Measurements from ENCODE around the gene ODAPH. TPM values are rescaled to one million over a fixed set of nuclear protein-coding genes. Genes with fewer than 3 reads are reported as not detected.
A peak's percentile ranks its signal among the peaks of the same experiment; 100 is the strongest.
"Not testable (repeated sequence)": the region's sequence is repeated elsewhere in the genome, so short reads cannot be mapped to it uniquely, and the experiment has no call there.

ODAPH gene
- not detected for total RNA-seq (2021; fragmentation: NEBNext Ultra II Directional; extraction: Animal tissue kit (Norgen Biotek cat#: 25700))
- long read RNA-seq: 0 reads

- peak; percentile 55 for DNase-seq
- Mint-ChIP-seq H3K9me3 (no peaks in the 10 kb centered on the region), H3K27ac (no peak within 1 kb of the TSS), H3K4me3 (no peak within 1 kb of the TSS; the same call in 1 of the 2 replicates), H3K36me3 (ENCODE audit: low read depth) (no peaks in the 10 kb centered on the region), H3K4me1 (ENCODE audit: low read depth) (peaks cover 14% of the 10 kb centered on the region), H3K27me3 (ENCODE audit: insufficient read depth) (peaks cover 13% of the 10 kb centered on the region)
- peak; percentile 37; the same call in 1 of the 2 replicates for TF ChIP-seq CTCF (IDR thresholded peaks at IDR 0.05)
These were observed at the start of gene ODAPH for GRCh38 chr4:75555294-75556164. TSS of gene ODAPH (plus strand) at chr4:75556066. CDS start at chr4:75556083, 17 bp downstream.

DNA sequence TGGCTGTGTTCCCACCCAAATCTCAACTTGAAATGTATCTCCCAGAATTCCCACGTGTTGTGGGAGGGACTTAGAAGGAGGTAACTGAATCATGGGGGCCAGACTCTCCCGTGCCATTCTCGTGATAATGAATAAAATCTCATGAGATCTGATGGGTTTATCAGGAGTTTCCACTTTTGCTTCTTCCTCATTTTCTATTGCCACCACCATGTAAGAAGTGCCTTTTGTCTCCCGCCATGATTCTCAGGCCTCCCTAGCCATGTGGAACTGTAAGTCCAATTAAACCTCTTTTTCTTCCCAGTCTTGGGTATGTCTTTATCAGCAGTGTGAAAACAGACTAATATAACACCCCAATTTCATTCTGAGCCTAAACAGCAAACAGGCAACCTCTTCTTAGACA lies 46.3 kb upstream of the ODAPH start:
- not testable (repeated sequence) for H3K27ac Mint-ChIP-seq; H3K27me3 Mint-ChIP-seq (ENCODE audit: insufficient read depth); DNase-seq; H3K4me3 Mint-ChIP-seq; H3K9me3 Mint-ChIP-seq; H3K4me1 Mint-ChIP-seq (ENCODE audit: low read depth)
- H3K36me3 Mint-ChIP-seq (ENCODE audit: low read depth): peaks cover 51% of the 10 kb centered on the region

DNA sequence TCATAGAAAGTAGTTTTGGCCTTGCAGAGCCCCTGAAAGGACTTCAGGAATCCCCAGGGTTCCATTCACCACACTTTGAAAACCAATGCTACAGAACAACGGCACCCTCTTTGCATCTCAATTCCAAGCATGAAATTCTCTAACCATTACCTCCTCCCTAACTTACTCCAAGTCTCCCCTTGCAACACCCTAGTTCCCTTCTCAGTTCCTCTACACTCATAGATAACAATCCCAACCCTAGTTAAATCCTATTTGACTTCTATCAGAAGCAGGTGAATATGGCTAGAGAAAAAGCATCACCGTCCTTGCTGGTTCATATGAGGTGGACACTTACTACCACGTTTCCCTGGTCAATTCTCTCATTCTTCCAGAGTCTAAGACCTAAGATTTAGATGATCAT lies 44.0 kb upstream of the ODAPH start:
- DNase-seq: no peak
- H3K4me1 Mint-ChIP-seq (ENCODE audit: low read depth): peaks cover 9% of the 10 kb centered on the region
- TF ChIP-seq CTCF (IDR thresholded peaks at IDR 0.05): no peak
- no peaks in the 10 kb centered on the region for H3K27me3 Mint-ChIP-seq (ENCODE audit: insufficient read depth)
- no peak overlapping the region for H3K4me3 Mint-ChIP-seq
- H3K9me3 Mint-ChIP-seq: no peaks in the 10 kb centered on the region
- no peak overlapping the region for H3K27ac Mint-ChIP-seq
- peaks cover 30% of the 10 kb centered on the region for H3K36me3 Mint-ChIP-seq (ENCODE audit: low read depth)

DNA sequence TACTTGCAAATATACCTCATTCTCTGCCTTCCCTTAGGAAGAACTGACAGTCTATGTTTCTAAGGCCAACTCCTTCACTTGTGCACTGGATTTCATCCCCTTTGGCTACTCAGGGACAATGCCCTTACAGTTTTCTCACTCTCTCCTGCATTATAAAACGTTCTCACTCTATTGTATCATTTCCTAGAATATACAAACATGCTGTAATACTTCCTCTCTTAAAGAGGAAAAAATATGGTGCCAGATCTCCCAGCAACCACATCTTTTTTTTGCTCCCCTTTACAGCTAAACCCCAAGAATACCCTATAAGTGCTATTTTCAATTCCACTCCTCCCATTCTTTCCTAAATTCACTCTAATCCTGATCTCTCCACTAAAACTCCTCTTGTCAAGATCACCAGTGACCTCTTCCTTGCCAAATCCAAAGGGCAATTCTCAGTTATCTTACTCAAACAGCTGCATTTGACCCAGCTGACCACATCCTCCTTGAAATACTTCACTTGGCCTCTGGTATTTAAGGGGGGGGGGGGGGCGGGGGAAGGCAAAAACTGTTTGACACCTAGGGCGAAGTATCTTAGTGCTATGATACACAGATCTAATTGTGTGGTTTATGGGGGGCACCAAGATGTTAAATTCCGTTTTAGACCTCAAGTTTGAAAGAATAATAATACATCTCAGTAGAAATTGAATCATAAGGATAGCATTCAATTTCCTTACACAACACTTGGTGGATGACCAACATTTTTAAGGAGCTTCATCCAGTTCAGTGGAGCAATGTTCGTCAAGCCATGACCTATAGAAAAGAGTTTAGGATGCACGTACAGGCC lies 43.3 kb upstream of the ODAPH start:
- H3K27me3 Mint-ChIP-seq (ENCODE audit: insufficient read depth): no peaks in the 10 kb centered on the region
- no peak overlapping the region; the same call in 1 of the 2 replicates for H3K4me3 Mint-ChIP-seq
- TF ChIP-seq CTCF (IDR thresholded peaks at IDR 0.05): no peak
- no peaks in the 10 kb centered on the region for H3K9me3 Mint-ChIP-seq
- H3K27ac Mint-ChIP-seq: no peak overlapping the region
- peaks cover 26% of the 10 kb centered on the region for H3K36me3 Mint-ChIP-seq (ENCODE audit: low read depth)
- H3K4me1 Mint-ChIP-seq (ENCODE audit: low read depth): peaks cover 9% of the 10 kb centered on the region
- DNase-seq: peak; percentile 51

DNA sequence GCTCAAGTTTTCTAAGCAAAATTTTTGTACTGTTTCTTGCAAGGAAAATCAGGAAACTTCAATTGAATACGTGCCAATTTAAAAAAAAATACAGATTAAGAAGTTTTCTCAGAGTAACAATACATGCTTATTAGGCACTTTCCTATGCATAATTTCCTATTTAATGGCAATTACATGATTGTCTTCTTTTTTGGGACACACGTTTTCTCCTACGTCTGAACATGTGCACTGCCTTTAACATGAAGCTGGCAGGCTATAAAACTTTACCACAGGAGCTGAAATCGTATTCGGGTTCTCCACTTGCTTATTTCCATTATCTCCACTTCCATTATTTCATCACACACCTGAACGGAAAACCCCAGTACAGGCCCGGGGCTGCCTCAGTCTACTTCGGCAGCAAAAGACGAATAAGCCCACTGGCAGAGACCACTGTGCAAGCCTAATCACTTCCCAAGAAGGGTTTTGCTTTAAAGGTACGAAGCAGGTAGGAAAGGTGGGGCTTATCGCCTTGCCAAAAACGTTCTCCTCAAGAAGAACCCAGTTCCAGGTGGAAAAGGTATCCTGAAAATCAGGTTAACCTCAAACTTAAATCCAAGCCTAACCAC lies 42.2 kb upstream of the ODAPH start:
- peaks cover 30% of the 10 kb centered on the region for H3K36me3 Mint-ChIP-seq (ENCODE audit: low read depth)
- no peak overlapping the region for H3K27ac Mint-ChIP-seq
- TF ChIP-seq CTCF (IDR thresholded peaks at IDR 0.05): no peak
- H3K9me3 Mint-ChIP-seq: no peaks in the 10 kb centered on the region
- H3K4me1 Mint-ChIP-seq (ENCODE audit: low read depth): peaks cover 9% of the 10 kb centered on the region
- DNase-seq: no peak
- H3K4me3 Mint-ChIP-seq: no peak overlapping the region; the same call in 1 of the 2 replicates
- no peaks in the 10 kb centered on the region for H3K27me3 Mint-ChIP-seq (ENCODE audit: insufficient read depth)
